Hepatocyte (in vitro differentiated cells): Measurements from ENCODE around the gene CAMKK1.

Experiments
- CTCF ChIP-seq: fragments of 200-600 bp; sonication (generic); IDR thresholded peaks from 2 replicates; pipeline ENCODE4 v1.5.1; 2016; ENCODE audit warnings: antibody characterized with exemption, mild to moderate bottlenecking; ENCODE audit not compliant: poor library complexity
- EZH2 ChIP-seq: fragments of 200-600 bp; sonication (generic); IDR thresholded peaks from 2 replicates; pipeline ENCODE4 v1.6.1; 2016; ENCODE audit warnings: antibody characterized with exemption, mild to moderate bottlenecking, borderline replicate concordance
- EZH2phosphoT487 ChIP-seq: fragments of 200-600 bp; sonication (generic); IDR thresholded peaks from one replicate; pipeline ENCODE4 v1.6.1; 2018; ENCODE audit warnings: antibody characterized with exemption, mild to moderate bottlenecking, low read depth, moderate library complexity; ENCODE audit not compliant: unreplicated experiment, severe bottlenecking

DNA sequence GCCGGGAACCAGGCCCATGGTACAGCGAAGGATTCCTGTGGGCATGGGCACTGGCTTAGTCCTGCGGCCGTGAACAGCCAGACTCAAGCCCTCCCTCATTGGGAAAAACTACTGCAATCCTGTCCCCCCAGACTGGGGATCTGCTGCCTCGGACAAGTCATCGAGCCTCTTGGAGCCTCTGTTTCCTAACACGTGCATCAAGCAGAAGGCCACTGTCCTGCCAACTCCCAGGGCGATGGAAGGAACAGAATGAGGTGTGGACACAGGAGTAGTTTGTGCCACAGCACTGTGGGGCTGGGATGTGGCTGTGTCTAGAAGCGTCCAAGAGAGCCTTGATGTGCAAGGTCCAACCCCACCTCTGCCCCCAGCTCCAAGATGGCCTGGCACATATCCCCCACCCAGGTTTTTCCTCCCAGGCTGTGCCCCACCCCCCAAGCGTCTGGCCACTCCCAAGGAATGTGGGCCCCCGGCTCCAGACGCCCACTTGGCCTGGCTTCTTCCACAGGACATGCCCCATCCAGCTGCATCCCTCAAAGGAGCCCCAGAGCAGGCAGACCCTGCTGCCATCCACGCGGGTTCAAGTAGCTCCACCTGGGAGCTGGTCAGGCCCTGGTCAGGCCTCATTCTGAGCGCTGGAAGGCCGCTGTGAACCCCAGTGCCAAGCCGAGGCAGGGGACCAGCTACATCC, 3.4 kb downstream of the CAMKK1 start:
- TF ChIP-seq CTCF (no peak), EZH2phosphoT487 (no peak), EZH2 (no peak)
